AG04449 (cell line): ENCODE measurements around the gene SERPINA7.

Experiments
- CTCF ChIA-PET: fragments of 350-600 bp; formaldehyde crosslinking; extraction: SDS; loops from one replicate; lab custom pipeline; 2021; ENCODE audit warnings: antibody characterized with exemption; lab: Yijun Ruan, JAX
- POLR2A ChIA-PET: fragments of 400-600, 350-600 bp; formaldehyde crosslinking; extraction: SDS; loops from one replicate; lab custom pipeline; 2020; ENCODE audit warnings: antibody characterized with exemption, inconsistent platforms; lab: Yijun Ruan, JAX
- DNase-seq: peaks from one replicate; pipeline ENCODE4 v3.0.0-alpha.2; 2010; ENCODE audit warnings: low read depth, low spot score
- H3K4me3 ChIP-seq: 2 replicates; pipeline ENCODE4 v1.5.1; 2011; ENCODE audit warnings: low read depth, mild to moderate bottlenecking, control low read depth, low read length
- TF ChIP-seq, protein P1 (sequence below): IDR thresholded peaks from one replicate; pipeline ENCODE4 v1.5.1; 2011; ENCODE audit warnings: mild to moderate bottlenecking, moderate library complexity, low read length, control low read depth, inconsistent platforms; ENCODE audit not compliant: insufficient read depth; ENCODE audit errors: missing control alignments

The SERPINA7 gene

DNA sequence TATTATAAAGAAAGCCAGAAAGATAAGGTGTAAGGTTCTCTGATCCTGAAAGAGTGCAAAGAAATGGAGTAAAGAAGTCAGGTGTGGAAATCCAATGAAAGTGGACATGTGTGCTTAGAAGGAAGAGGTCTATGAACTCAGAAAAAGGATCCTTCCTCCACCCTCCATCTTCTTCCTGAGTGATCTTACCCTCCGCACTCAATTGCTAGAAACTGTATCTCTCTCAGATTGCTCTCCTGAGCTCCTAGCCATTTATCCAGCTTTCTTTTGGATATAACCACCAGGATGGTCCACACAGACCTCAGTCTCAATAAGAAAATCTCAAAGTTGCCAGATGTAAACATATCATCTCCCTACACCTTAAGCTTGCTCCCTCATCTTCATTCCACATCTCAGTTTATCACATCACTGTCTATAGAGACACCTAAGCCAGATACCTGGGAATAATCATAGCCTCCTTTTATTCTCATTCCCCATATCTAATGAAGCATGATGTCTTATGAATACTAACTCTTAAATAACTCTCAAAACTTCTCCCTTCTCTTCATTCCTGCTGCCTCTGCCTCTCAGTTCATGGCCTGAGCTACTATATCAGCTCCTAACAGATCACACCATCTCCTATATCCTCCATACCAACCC, 573 bp downstream of the SERPINA7 start:
- POLR2A ChIA-PET: no interaction called here
- no peak for DNase-seq
- CTCF ChIA-PET: no interaction called here
- no peak overlapping the region for H3K4me3 ChIP-seq
- TF ChIP-seq, protein P1, sequence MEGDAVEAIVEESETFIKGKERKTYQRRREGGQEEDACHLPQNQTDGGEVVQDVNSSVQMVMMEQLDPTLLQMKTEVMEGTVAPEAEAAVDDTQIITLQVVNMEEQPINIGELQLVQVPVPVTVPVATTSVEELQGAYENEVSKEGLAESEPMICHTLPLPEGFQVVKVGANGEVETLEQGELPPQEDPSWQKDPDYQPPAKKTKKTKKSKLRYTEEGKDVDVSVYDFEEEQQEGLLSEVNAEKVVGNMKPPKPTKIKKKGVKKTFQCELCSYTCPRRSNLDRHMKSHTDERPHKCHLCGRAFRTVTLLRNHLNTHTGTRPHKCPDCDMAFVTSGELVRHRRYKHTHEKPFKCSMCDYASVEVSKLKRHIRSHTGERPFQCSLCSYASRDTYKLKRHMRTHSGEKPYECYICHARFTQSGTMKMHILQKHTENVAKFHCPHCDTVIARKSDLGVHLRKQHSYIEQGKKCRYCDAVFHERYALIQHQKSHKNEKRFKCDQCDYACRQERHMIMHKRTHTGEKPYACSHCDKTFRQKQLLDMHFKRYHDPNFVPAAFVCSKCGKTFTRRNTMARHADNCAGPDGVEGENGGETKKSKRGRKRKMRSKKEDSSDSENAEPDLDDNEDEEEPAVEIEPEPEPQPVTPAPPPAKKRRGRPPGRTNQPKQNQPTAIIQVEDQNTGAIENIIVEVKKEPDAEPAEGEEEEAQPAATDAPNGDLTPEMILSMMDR: no peak

DNA sequence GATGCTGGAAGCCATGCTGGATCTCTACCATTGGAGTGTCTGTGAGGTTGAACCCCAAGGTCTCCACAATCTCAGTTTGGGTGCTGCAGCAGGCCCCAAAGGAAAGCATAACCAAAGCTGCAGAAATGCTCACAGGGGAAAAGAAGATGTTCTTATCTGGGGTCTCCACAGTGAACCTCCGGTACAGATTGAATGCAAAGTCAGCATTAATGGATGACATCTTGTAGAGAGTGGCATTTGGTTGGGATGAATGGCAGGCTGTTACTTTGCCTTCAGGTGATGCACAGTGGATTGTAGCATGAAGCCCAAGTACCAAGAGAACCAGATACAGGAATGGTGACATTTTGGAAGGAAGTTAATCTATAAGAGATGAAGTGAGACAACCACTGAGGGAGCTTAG, 1.8 kb downstream of the SERPINA7 start:
- POLR2A ChIA-PET: no interaction called here
- CTCF ChIA-PET: no interaction called here
- no peak overlapping the region for H3K4me3 ChIP-seq
- no peak for DNase-seq
- TF ChIP-seq, protein P1: no peak

DNA sequence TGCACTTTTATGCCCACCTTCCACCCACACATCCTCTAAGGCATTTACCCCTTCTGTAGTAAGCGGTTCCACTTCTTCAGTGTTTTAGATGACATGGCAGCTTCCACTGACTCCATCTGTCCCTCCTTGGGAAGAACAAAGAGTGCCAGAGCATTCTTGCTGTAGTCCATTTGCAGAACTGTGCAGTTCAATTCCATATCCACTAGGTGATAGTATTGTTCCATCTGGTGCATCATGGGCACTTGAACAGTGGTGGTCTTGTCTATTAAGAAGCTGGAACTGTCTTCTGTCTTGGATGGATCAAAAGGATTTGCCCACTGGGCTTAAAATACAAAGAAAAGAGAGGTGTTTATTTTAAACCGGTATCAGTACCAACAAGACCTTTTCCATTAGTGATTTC, 3.5 kb downstream of the SERPINA7 start:
- CTCF ChIA-PET: no interaction called here
- POLR2A ChIA-PET: no interaction called here

DNA sequence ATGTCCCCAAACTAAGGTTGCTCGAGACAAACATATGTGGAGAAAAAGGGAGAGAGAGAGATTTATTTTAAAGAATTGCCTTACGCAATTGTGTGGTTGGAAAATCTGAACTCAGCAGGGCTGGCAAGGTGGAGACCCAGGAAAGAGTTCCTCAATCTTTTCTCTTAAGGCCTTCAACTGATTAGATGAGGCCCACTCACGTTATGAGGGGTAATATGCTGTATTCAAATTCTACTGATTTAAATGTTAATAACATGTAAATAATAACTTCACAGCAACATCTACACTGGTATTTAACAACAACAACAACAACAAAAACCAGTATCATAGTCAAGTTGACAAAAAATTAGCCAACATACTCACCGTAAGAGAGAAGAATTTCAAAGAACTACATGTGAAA, 14.6 kb downstream of the SERPINA7 start:
- POLR2A ChIA-PET: no interaction called here
- CTCF ChIA-PET: no interaction called here
- TF ChIP-seq, protein P1: no peak

More for the DNA sequence above, 3.5 kb downstream of the SERPINA7 start:
- TF ChIP-seq, protein P1: no peak
- DNase-seq: no peak
- H3K4me3 ChIP-seq: no peak overlapping the region

DNA sequence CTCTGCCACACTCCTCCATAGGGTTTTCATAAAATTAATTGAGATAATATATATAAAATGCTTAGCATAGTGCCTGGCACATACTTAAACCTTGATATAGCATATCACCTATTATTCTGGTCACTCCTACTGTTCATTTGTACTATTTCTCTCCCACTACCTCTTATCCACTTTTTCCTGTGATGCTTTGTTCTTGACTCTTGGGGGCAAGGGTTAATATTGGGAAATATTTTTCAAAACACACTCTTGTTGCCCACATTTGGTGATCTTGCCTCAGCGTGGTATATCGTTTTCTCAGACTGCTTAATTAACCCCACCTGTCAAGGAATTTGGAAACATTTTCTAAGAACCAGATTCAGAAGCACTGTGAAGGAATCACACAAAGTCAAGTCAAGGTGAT, 16.3 kb downstream of the SERPINA7 start:
- no peak overlapping the region for H3K4me3 ChIP-seq
- TF ChIP-seq, protein P1: no peak
- DNase-seq: no peak
- POLR2A ChIA-PET: no interaction called here
- CTCF ChIA-PET: no interaction called here

More for the DNA sequence above, 14.6 kb downstream of the SERPINA7 start:
- DNase-seq: no peak
- H3K4me3 ChIP-seq: no peak overlapping the region

DNA sequence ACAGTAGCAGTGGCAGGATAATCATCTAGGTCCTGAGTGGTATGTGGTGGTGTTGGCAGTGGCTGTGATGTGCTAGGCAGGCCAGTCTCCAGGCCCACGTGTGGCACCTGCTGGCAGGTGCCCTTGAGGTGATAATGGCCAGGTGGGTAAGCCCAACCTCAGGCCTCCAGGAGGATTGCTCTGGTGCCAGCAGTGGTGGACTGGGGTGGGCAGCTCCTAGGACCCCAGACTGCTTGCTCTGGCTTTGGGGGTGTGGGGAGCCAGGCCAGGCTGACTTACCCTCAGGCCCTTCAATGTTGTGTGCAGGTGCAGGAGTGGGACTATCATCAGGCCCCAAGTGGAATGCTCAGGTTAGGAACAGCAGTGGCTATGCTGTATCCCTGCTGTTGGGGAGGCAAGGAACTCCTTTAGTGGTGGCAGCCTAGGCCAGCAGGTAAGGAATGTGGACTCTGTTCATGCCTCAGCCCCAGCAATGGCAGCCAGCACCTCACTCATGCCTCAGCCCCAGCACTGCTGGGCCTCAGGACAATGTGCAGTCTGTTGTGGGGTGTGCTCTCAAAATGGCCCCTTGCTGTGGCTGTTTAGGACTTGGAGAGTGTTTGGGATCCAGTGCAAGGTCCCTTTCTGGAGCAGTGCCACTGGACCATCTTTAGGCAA, 24.3 kb downstream of the SERPINA7 start:
- POLR2A ChIA-PET: no interaction called here

More for the DNA sequence above, 24.3 kb downstream of the SERPINA7 start:
- TF ChIP-seq, protein P1: no peak
- DNase-seq: no peak
- no peak overlapping the region for H3K4me3 ChIP-seq
- CTCF ChIA-PET: no interaction called here
